ENCODE data around the gene STAT6.

DNA sequence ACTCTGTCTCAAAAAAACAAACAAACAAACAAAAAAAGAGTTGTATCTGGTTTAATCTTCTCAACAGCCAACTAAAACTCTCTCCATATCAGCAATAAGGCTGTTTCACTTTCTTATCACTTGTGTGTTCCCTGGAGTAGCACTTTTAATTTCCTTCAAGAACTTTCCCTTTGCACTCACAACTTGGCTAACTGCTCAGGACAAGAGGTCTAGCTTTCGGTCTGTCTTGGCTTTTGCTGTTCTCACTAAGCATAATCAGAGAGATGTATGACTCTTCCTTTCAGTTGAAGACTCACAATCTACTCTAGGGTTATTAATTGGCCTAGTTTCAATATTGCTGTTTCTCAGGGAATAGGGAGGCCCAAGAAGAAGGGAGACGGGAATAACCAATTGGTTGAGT lies 44.9 kb downstream of the STAT6 start:
- no peak for TF ChIP-seq JUN (IDR thresholded peaks at IDR 0.05; ENCODE audit: low read depth, low read length)
- no peak for TF ChIP-seq SIRT6 (IDR thresholded peaks at IDR 0.05; ENCODE audit: low read length)

All from H1 (cell line).